Esophagus squamous epithelium (tissue), 4 donors: Measurements from ENCODE around the gene SGCE.

ENCODE experiments used
- CTCF ChIP-seq, 6 experiments: fragments of 450-650 bp in 4 of 6; fragments of 200-600 bp in 2 of 6; sonication (generic) in 2 of 6; IDR thresholded peaks; one replicate each; pipeline ENCODE4 v1.5.1; 2016 to 2019; ENCODE audit warnings: antibody characterized with exemption in 6 of 6, mild to moderate bottlenecking in 4 of 6, moderate library complexity in 4 of 6
- POLR2A ChIP-seq, 4 donors: fragments of 450-650 bp; IDR thresholded peaks; one replicate each; pipeline ENCODE4 v1.6.1; 2017; ENCODE audit warnings: antibody characterized with exemption in 4 of 4, mild to moderate bottlenecking in 4 of 4, moderate library complexity in 3 of 4

GRCh38 chr7:94577357-94577756 is 78.6 kb downstream of the SGCE start:
- TF ChIP-seq POLR2A (IDR thresholded peaks at IDR 0.05), result no peak
- TF ChIP-seq CTCF (IDR thresholded peaks at IDR 0.05), result no peak
